H1 (cell line): ENCODE data around the gene PRTG. TPM values are rescaled to one million over a fixed set of nuclear protein-coding genes. Genes with fewer than 3 reads are reported as not detected.

ENCODE experiments used
- POLR2AphosphoS5 ChIP-seq: IDR thresholded peaks from 2 replicates; pipeline ENCODE4 v1.6.1; 2011; ENCODE audit warnings: low read depth, low read length
- polyA plus RNA-seq, 7 experiments: library from polyadenylated mRNA; depleted of rRNA in 3 of 7; stranded (reverse) in 5 of 7; unstranded in 2 of 7; fragments of >200 nt in 5 of 7; fragments of 200-250 nt in 2 of 7; gene quantifications; 1 replicate in 5 of 7; 2 replicates in 1 of 7; 4 replicates in 1 of 7; pipeline versions ENCODE4 v1.2.1 to v1.2.3, GENCODE V29; 2011 to 2013; ENCODE audit warnings: missing spikeins in 2 of 7, mixed read lengths in 2 of 7
- total RNA-seq: library from RNA; stranded (reverse); fragmentation: NEBNext Ultra II Directional; extraction: Animal tissue kit (Norgen Biotek cat#: 25700); gene quantifications from 2 replicates; pipeline ENCODE4 v1.2.1, GENCODE V29; 2021

PRTG gene
- total and polyA plus RNA-seq, 2 of the 8 experiments (the other 6 are each of a cell fraction or from before 2014, with no cell fraction given), result 3.1 to 3.2 TPM

GRCh38 chr15:55618387-55618786 lies 124.6 kb downstream of the PRTG start (continued):
- TF ChIP-seq POLR2AphosphoS5, result no peak
